Osteoblast (primary cell): ENCODE measurements around the gene PIGQ. TPM values are rescaled to one million over a fixed set of nuclear protein-coding genes. Genes with fewer than 3 reads are reported as not detected.

Experiments
- DNase-seq: peaks from one replicate; pipeline ENCODE4 v3.0.0; 2011; ENCODE audit warnings: low spot score, mixed read lengths; ENCODE audit not compliant: insufficient read length; ENCODE audit errors: missing footprints
- H2AFZ ChIP-seq: 2 replicates; pipeline ENCODE4 v1.6.0; 2011; ENCODE audit warnings: mild to moderate bottlenecking, low read length
- H3K27ac ChIP-seq: 2 replicates; pipeline ENCODE4 v1.5.1; 2011; ENCODE audit warnings: mild to moderate bottlenecking, low read depth, low read length, moderate library complexity
- H3K27me3 ChIP-seq: 2 replicates; pipeline ENCODE4 v1.6.0; 2012; ENCODE audit warnings: mild to moderate bottlenecking, control low read depth, inconsistent platforms, low read length, moderate library complexity; ENCODE audit not compliant: insufficient read depth
- H3K36me3 ChIP-seq: 2 replicates; pipeline ENCODE4 v1.5.1; 2011; ENCODE audit warnings: mild to moderate bottlenecking, low read length, control low read depth, moderate library complexity; ENCODE audit not compliant: insufficient read depth
- H3K4me1 ChIP-seq: 2 replicates; pipeline ENCODE4 v1.5.1; 2011; ENCODE audit warnings: mild to moderate bottlenecking, low read length, control low read depth, moderate library complexity; ENCODE audit not compliant: insufficient read depth
- H3K4me2 ChIP-seq: 2 replicates; pipeline ENCODE4 v1.6.0; 2011; ENCODE audit warnings: mild to moderate bottlenecking, low read length; ENCODE audit not compliant: insufficient read depth
- H3K4me3 ChIP-seq: fragments of 200-600 bp; sonication (generic); 3 replicates; pipeline ENCODE4 v1.5.1; 2012; ENCODE audit warnings: mild to moderate bottlenecking, low read length, inconsistent platforms; ENCODE audit not compliant: insufficient read depth
- H3K79me2 ChIP-seq: 2 replicates; pipeline ENCODE4 v1.6.0; 2012; ENCODE audit warnings: mild to moderate bottlenecking, low read length, control low read depth, inconsistent platforms; ENCODE audit not compliant: insufficient read depth
- H3K9me3 ChIP-seq: 2 replicates; pipeline ENCODE4 v1.5.1; 2011; ENCODE audit warnings: low read depth, low read length, control low read depth
- H4K20me1 ChIP-seq: 2 replicates; pipeline ENCODE4 v1.6.0; 2012; ENCODE audit warnings: mild to moderate bottlenecking, low read length, control low read depth; ENCODE audit not compliant: insufficient read depth
- CTCF ChIP-seq: IDR thresholded peaks from 2 replicates; pipeline ENCODE4 v1.5.1; 2011; ENCODE audit warnings: mild to moderate bottlenecking, low read depth, low read length, moderate library complexity; ENCODE audit errors: extremely low read depth
- total RNA-seq: library from RNA; depleted of rRNA; stranded (reverse); fragments of >200 nt; gene quantifications from 2 replicates; pipeline ENCODE4 v1.2.3, GENCODE V29; 2012

Gene PIGQ
- total RNA-seq, 1 donor: 29.0 TPM

GRCh38 chr16:624526-625070, 54.8 kb downstream of the PIGQ start:
- Histone ChIP-seq H2AFZ (no peak overlapping the region), H3K4me3 (no peak overlapping the region), H3K9me3 (no peaks in the 10 kb centered on the region), H3K36me3 (no peaks in the 10 kb centered on the region), H3K27ac (no peak overlapping the region), H3K27me3 (no peaks in the 10 kb centered on the region), H3K4me2 (no peak overlapping the region), H3K79me2 (peaks cover 7% of the 10 kb centered on the region), H4K20me1 (peaks cover 13% of the 10 kb centered on the region), H3K4me1 (peaks cover 13% of the 10 kb centered on the region)
- peak; percentile 85 for DNase-seq
- no peak for TF ChIP-seq CTCF

- no peak overlapping the region for H3K27ac ChIP-seq
- H3K4me2 ChIP-seq: no peak overlapping the region
- H3K4me1 ChIP-seq: peaks cover 13% of the 10 kb centered on the region
- peaks cover 7% of the 10 kb centered on the region for H3K79me2 ChIP-seq
- peaks cover 13% of the 10 kb centered on the region for H4K20me1 ChIP-seq
- no peaks in the 10 kb centered on the region for H3K27me3 ChIP-seq
- no peak overlapping the region for H2AFZ ChIP-seq
- no peak for TF ChIP-seq CTCF
- H3K36me3 ChIP-seq: no peaks in the 10 kb centered on the region
- peak; percentile 87 for DNase-seq
- H3K9me3 ChIP-seq: no peaks in the 10 kb centered on the region
- H3K4me3 ChIP-seq: no peak overlapping the region
Observed at GRCh38 chr16:625117-625976, 55.6 kb downstream of the PIGQ start.

GRCh38 chr16:625977-626765, 56.4 kb downstream of the PIGQ start:
- Histone ChIP-seq H3K4me2 (no peak overlapping the region), H4K20me1 (peaks cover 13% of the 10 kb centered on the region), H3K27me3 (no peaks in the 10 kb centered on the region), H3K36me3 (no peaks in the 10 kb centered on the region), H3K4me1 (peaks cover 13% of the 10 kb centered on the region), H3K27ac (peak overlapping the region; percentile 72), H2AFZ (no peak overlapping the region), H3K4me3 (no peak overlapping the region), H3K9me3 (no peaks in the 10 kb centered on the region), H3K79me2 (peaks cover 7% of the 10 kb centered on the region)
- no peak for TF ChIP-seq CTCF
- peak; percentile 89 for DNase-seq
